ENCODE data around the gene CD27. TPM values are rescaled to one million over a fixed set of nuclear protein-coding genes. Genes with fewer than 3 reads are reported as not detected.
A peak's percentile ranks its signal among the peaks of the same experiment; 100 is the strongest.

Gene CD27
- total RNA-seq, 6 experiments from 2014 or later = 0.33 to 1.2 (median 0.68) TPM; not detected in 1

DNA sequence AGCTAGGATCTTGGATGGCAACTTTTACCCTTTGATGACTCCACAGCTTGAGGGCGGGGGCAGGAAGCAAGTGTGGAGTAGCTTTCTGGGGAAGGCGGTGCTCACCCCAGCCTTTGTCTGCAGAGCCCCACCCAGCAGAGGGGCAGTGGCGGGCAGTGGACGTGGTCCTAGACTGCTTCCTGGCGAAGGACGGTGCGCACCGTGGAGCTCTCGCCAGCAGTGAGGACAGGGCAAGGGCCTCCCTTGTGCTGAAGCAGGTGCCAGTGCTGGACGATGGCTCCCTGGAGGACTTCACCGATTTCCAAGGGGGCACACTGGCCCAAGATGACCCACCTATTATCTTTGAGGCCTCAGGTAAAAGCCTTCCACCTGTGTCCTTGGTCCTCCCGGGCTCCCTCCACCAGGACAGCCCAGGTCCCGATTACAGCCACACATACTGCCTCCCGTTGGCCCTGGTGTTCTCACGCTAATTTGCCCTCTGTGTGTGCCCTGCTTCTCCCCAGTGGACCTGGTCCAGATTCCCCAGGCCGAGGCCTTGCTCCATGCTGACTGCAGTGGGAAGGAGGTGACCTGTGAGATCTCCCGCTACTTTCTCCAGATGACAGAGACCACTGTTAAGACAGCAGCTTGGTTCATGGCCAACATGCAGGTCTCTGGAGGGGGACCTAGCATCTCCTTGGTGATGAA lies 8.3 kb downstream of the CD27 start:
- no peaks in the 10 kb centered on the region for H3K9me3 ChIP-seq
- DNase-seq (peak in 1 of 3 donors; percentile 57), ATAC-seq (peak in 3 of 4 donors; percentile 1 to 8 (median 3))
- peaks cover 0 to 39% (median 0%) of the 10 kb centered on the region in 4 donors for H3K36me3 ChIP-seq
- intact Hi-C loops (cut with DNase I) = loop anchor here in 1 of 2 donors (10.0 kb wide), 1 partner anchor 128 kb away; no protein-coding TSS in a partner anchor
- 63% methylated on average over 4 of the region's 17 CpGs for WGBS (ENCODE audit: insufficient coverage, low coverage, low lambda C conversion rate, missing lambda C conversion rate)
- peak overlapping the region; percentile 79 to 92 (median 80) for H3K4me3 ChIP-seq
- H3K27ac ChIP-seq = peak overlapping the region; percentile 94 to 96 (median 96)
- TF ChIP-seq, protein P1, sequence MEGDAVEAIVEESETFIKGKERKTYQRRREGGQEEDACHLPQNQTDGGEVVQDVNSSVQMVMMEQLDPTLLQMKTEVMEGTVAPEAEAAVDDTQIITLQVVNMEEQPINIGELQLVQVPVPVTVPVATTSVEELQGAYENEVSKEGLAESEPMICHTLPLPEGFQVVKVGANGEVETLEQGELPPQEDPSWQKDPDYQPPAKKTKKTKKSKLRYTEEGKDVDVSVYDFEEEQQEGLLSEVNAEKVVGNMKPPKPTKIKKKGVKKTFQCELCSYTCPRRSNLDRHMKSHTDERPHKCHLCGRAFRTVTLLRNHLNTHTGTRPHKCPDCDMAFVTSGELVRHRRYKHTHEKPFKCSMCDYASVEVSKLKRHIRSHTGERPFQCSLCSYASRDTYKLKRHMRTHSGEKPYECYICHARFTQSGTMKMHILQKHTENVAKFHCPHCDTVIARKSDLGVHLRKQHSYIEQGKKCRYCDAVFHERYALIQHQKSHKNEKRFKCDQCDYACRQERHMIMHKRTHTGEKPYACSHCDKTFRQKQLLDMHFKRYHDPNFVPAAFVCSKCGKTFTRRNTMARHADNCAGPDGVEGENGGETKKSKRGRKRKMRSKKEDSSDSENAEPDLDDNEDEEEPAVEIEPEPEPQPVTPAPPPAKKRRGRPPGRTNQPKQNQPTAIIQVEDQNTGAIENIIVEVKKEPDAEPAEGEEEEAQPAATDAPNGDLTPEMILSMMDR (IDR thresholded peaks at IDR 0.05) = no peak
- no peak for TF ChIP-seq POLR2A (IDR thresholded peaks at IDR 0.05)
- H3K27me3 ChIP-seq = no peaks in the 10 kb centered on the region
- peaks cover 0 to 13% (median 6%) of the 10 kb centered on the region in 4 donors for H3K4me1 ChIP-seq

GRCh38 chr12:6457220-6457945 lies 12.6 kb downstream of the CD27 start:
- H3K27me3 ChIP-seq = no peaks in the 10 kb centered on the region

GRCh38 chr12:6458281-6459003 lies 13.7 kb downstream of the CD27 start:
- ATAC-seq = peak in 1 of 4 donors; percentile 8
- Histone ChIP-seq H3K27me3 (no peaks in the 10 kb centered on the region), H3K36me3 (peaks cover 0 to 87% (median 26%) of the 10 kb centered on the region in 4 donors), H3K27ac (no peak overlapping the region), H3K9me3 (no peaks in the 10 kb centered on the region), H3K4me1 (no peaks in the 10 kb centered on the region), H3K4me3 (no peak overlapping the region)
- WGBS (ENCODE audit: insufficient coverage, low coverage, low lambda C conversion rate, missing lambda C conversion rate) = 89% methylated on average over 11 of the region's 14 CpGs
- intact Hi-C loops (cut with DNase I) = loop anchor here in 1 of 2 donors (10.0 kb wide), 1 partner anchor 134 kb away; no protein-coding TSS in a partner anchor
- TF ChIP-seq, protein P1 (IDR thresholded peaks at IDR 0.05) = no peak
- TF ChIP-seq POLR2A (IDR thresholded peaks at IDR 0.05) = no peak
- DNase-seq = peak in 1 of 3 donors; percentile 48

More at GRCh38 chr12:6457220-6457945, 12.6 kb downstream of the CD27 start:
- no peak for TF ChIP-seq POLR2A (IDR thresholded peaks at IDR 0.05)
- TF ChIP-seq, protein P1 (IDR thresholded peaks at IDR 0.05) = no peak
- Histone ChIP-seq H3K36me3 (peaks cover 0 to 80% (median 19%) of the 10 kb centered on the region in 4 donors), H3K9me3 (no peaks in the 10 kb centered on the region), H3K4me3 (no peak overlapping the region), H3K4me1 (peaks cover 0 to 8% (median 3%) of the 10 kb centered on the region in 4 donors), H3K27ac (no peak overlapping the region)
- peak in 1 of 3 donors; percentile 45 for DNase-seq
- peak in 1 of 4 donors; percentile 10 for ATAC-seq
- WGBS (ENCODE audit: insufficient coverage, low coverage, low lambda C conversion rate, missing lambda C conversion rate) = no CpG with 5 or more reads among the region's 12 CpGs
- intact Hi-C loops (cut with DNase I) = loop anchor here in 1 of 2 donors (10.0 kb wide), 1 partner anchor 133 kb away; no protein-coding TSS in a partner anchor

DNA sequence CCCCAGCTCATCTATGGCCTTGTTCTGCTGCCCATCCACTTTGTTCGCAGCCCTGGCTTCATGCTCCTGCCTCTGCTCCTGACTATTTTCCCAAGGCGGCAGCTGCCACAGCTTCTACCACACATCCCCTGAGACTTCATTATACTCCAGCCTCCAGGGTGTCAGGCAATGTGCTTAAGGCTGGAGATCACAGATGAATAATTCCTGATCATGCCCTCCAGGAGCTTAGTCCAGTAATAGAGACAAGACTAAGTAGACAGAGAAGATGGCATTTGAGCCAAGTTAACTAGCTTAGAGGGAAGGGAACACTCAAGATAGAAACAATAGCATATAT lies 14.2 kb downstream of the CD27 start:
- DNase-seq (no peak), ATAC-seq (no peak)
- intact Hi-C loops (cut with DNase I) = loop anchor here in 1 of 2 donors (10.0 kb wide), 1 partner anchor 134 kb away; no protein-coding TSS in a partner anchor
- H3K4me3 ChIP-seq = no peak overlapping the region
- TF ChIP-seq, protein P1 (IDR thresholded peaks at IDR 0.05) = no peak
- TF ChIP-seq POLR2A (IDR thresholded peaks at IDR 0.05) = no peak
- H3K36me3 ChIP-seq = peaks cover 0 to 87% (median 30%) of the 10 kb centered on the region in 4 donors
- no peaks in the 10 kb centered on the region for H3K4me1 ChIP-seq
- H3K27ac ChIP-seq = no peak overlapping the region
- WGBS (ENCODE audit: insufficient coverage, low coverage, low lambda C conversion rate, missing lambda C conversion rate) = 100% methylated on average over 2 of the region's 2 CpGs
- H3K9me3 ChIP-seq = no peaks in the 10 kb centered on the region
- H3K27me3 ChIP-seq = no peaks in the 10 kb centered on the region

Data from right lobe of liver (tissue), 6 donors.